GM13977 (cell line): ENCODE measurements around the gene SCN5A.

Experiments used
- DNase-seq: peaks from one replicate; pipeline ENCODE4 v3.0.0; 2012; ENCODE audit warnings: low spot score
- CTCF ChIP-seq: IDR thresholded peaks from 2 replicates; pipeline ENCODE4 v1.5.1; 2012; ENCODE audit warnings: mild to moderate bottlenecking, control low read depth; ENCODE audit not compliant: insufficient read depth; ENCODE audit errors: extremely low read depth, missing control alignments
- in situ Hi-C: fragments of 300-500 bp; cut with MboI; formaldehyde crosslinking; loops from one replicate; pipeline ENCODE4 v1.12.0; 2022; ENCODE audit warnings: low sequenced_read_pairs, low pct_unique_long_range_greater_than_20kb, mixed read lengths, inconsistent platforms; ENCODE audit not compliant: unreplicated experiment

SCN5A gene

GRCh38 chr3:38630070-38630469, 19.4 kb downstream of the SCN5A start:
- no peak for TF ChIP-seq CTCF
- in situ Hi-C loops = no loop called here
- no peak for DNase-seq

- no peak for DNase-seq
- TF ChIP-seq CTCF = no peak
These were observed 20.7 kb downstream of the SCN5A start for GRCh38 chr3:38628835-38629234.

GRCh38 chr3:38627956-38628355, 21.5 kb downstream of the SCN5A start:
- DNase-seq = peak; percentile 60

More at GRCh38 chr3:38628835-38629234, 20.7 kb downstream of the SCN5A start:
- in situ Hi-C loops = no loop called here

GRCh38 chr3:38626171-38626570, 23.3 kb downstream of the SCN5A start:
- in situ Hi-C loops = no loop called here
- TF ChIP-seq CTCF = no peak
- no peak for DNase-seq

More at GRCh38 chr3:38627956-38628355, 21.5 kb downstream of the SCN5A start:
- TF ChIP-seq CTCF = peak; percentile 65
- in situ Hi-C loops = no loop called here

GRCh38 chr3:38623539-38623938, 25.9 kb downstream of the SCN5A start:
- DNase-seq = no peak
- in situ Hi-C loops = no loop called here
- no peak for TF ChIP-seq CTCF

- no peak for DNase-seq
- TF ChIP-seq CTCF = no peak
- in situ Hi-C loops = no loop called here
These were observed 27.2 kb downstream of the SCN5A start for GRCh38 chr3:38622336-38622735.

- no peak for DNase-seq
- no peak for TF ChIP-seq CTCF
- in situ Hi-C loops = no loop called here
These were observed 29.3 kb downstream of the SCN5A start for GRCh38 chr3:38620236-38620635.
